ENCODE measurements around the gene TMEFF2. TPM values are rescaled to one million over a fixed set of nuclear protein-coding genes. Genes with fewer than 3 reads are reported as not detected.
"Not testable (repeated sequence)": the region's sequence is repeated elsewhere in the genome, so short reads cannot be mapped to it uniquely, and the experiment has no call there.

TMEFF2 gene
- total and polyA plus RNA-seq, 2 experiments from 2014 or later, result 0.15 to 1.3 TPM

DNA sequence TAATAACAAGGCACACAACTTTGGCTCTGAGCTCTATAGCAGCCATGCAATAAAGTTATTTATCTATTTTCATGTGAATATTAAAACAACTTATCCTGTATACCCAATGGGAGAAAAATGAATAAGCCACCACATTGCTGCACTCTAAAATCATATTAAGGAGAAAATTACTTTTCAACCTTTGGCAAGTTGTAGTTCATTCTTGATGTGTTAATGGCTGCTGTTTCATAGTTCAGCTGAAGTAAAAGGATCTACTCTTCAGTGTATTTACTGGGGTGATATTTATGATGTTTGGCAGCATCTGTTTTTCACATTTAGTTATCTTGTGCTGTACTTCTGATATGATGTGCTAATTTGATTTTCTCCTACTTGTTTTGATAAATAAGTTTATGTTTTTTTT, 71.8 kb downstream of the TMEFF2 start:
- no peaks in the 10 kb centered on the region for H3K27me3 ChIP-seq
- no peaks in the 10 kb centered on the region for H3K36me3 ChIP-seq
- H3K4me1 ChIP-seq (ENCODE audit: low read depth), result no peaks in the 10 kb centered on the region
- H3K4me3 ChIP-seq, result no peak overlapping the region
- DNase-seq (ENCODE audit: low read depth in 1 of 2, low spot score in 1 of 2), result no peak
- H3K9me3 ChIP-seq (ENCODE audit: low read depth), result no peaks in the 10 kb centered on the region
- H3K27ac ChIP-seq, result no peak overlapping the region
- TF ChIP-seq, protein P1, sequence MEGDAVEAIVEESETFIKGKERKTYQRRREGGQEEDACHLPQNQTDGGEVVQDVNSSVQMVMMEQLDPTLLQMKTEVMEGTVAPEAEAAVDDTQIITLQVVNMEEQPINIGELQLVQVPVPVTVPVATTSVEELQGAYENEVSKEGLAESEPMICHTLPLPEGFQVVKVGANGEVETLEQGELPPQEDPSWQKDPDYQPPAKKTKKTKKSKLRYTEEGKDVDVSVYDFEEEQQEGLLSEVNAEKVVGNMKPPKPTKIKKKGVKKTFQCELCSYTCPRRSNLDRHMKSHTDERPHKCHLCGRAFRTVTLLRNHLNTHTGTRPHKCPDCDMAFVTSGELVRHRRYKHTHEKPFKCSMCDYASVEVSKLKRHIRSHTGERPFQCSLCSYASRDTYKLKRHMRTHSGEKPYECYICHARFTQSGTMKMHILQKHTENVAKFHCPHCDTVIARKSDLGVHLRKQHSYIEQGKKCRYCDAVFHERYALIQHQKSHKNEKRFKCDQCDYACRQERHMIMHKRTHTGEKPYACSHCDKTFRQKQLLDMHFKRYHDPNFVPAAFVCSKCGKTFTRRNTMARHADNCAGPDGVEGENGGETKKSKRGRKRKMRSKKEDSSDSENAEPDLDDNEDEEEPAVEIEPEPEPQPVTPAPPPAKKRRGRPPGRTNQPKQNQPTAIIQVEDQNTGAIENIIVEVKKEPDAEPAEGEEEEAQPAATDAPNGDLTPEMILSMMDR (IDR thresholded peaks at IDR 0.05; ENCODE audit: low read depth, low read length), result no peak

DNA sequence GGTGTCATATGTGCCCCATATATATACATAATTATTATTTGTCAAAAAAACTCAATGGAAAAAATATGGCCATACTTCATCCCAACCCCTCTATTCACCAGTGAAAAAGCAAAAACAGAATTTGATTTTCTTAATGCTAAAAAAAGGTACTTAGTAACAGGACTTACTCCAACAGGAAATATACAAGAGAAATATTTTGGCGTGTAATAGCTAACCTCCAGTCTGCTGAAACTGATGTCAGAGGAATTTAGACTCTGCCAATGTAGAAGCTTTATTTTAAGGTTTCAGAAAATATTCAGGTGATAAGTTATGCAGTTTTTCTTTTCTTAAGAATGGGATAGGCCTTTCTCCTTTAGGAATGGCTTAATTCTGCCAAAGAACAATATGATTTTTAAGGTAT, 72.6 kb downstream of the TMEFF2 start:
- TF ChIP-seq, protein P1 (IDR thresholded peaks at IDR 0.05; ENCODE audit: low read depth, low read length), result no peak
- Histone ChIP-seq H3K27me3 (no peaks in the 10 kb centered on the region), H3K36me3 (no peaks in the 10 kb centered on the region), H3K9me3 (ENCODE audit: low read depth) (no peaks in the 10 kb centered on the region), H3K4me1 (ENCODE audit: low read depth) (no peaks in the 10 kb centered on the region), H3K4me3 (no peak overlapping the region), H3K27ac (no peak overlapping the region)
- DNase-seq (ENCODE audit: low read depth in 1 of 2, low spot score in 1 of 2), result no peak

DNA sequence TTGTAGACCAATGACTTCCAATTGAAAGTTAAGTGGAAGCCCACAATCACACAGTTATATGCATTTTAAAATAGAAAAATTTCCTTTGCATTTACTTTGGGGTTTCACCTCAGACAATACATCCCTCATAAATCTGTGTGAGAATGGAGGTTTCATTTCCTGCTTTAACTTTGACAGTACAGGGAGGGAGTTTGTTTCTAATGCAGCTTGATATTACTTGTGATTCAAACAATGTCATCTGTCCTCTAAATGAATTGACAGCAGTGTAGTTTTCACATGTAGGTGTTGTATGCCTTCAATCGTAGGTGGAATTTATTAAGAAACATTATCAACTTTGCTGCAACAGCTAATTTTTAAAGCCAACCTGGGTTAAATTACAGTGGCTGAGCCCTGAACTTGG, 75.2 kb downstream of the TMEFF2 start:
- H3K27ac ChIP-seq, result no peak overlapping the region
- H3K36me3 ChIP-seq, result no peaks in the 10 kb centered on the region
- DNase-seq (ENCODE audit: low read depth in 1 of 2, low spot score in 1 of 2), result no peak
- H3K4me1 ChIP-seq (ENCODE audit: low read depth), result no peaks in the 10 kb centered on the region
- no peaks in the 10 kb centered on the region for H3K27me3 ChIP-seq
- H3K4me3 ChIP-seq, result no peak overlapping the region
- TF ChIP-seq, protein P1 (IDR thresholded peaks at IDR 0.05; ENCODE audit: low read depth, low read length), result no peak
- no peaks in the 10 kb centered on the region for H3K9me3 ChIP-seq (ENCODE audit: low read depth)

DNA sequence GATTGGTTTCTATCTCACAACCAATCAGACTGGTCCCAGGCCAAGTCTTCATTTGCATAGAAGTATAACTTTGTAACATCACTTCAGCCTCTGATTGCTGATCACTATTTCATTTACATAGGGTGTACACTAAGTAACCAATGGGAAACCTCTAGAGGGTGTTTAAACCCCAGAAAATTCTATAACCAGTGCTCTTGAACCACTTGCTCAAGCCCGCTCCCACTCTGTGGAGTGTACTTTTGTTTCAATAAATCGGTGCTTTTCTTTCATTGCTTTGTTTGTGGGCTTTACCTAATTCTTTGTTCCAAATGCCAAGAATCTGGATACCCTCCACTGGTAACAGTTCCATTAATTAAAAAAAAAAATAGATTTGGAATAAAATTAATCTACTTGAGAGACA, 77.0 kb downstream of the TMEFF2 start:
- Histone ChIP-seq H3K9me3 (ENCODE audit: low read depth) (no peaks in the 10 kb centered on the region), H3K27ac (no peak overlapping the region)
- TF ChIP-seq, protein P1 (IDR thresholded peaks at IDR 0.05; ENCODE audit: low read depth, low read length), result no peak

DNA sequence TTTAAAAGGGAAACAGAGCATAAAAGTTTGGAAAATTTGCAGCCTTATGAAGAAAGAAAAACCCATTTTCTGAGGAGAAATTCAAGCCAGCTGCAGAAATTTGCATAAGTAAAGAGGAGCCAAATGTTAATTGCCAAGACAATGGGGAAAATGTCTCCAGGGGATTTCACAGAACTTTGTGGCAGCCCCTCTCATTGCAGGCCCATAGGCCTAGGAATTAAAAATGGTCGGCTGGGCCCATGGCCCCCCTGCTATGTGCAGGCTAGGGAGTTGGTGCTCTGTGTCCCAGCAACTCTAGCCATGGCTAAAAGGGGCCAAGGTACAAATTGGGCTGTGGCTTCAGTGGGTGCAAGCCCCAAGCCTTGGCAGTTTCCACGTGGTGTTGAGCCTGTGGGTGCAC, 83.2 kb downstream of the TMEFF2 start:
- H3K9me3 ChIP-seq (ENCODE audit: low read depth); DNase-seq (ENCODE audit: low read depth in 1 of 2, low spot score in 1 of 2); H3K27ac ChIP-seq; H3K4me3 ChIP-seq; H3K27me3 ChIP-seq; H3K36me3 ChIP-seq; H3K4me1 ChIP-seq (ENCODE audit: low read depth): not testable (repeated sequence)

More for the DNA sequence above, 77.0 kb downstream of the TMEFF2 start:
- Histone ChIP-seq H3K4me1 (ENCODE audit: low read depth) (no peaks in the 10 kb centered on the region), H3K27me3 (no peaks in the 10 kb centered on the region), H3K4me3 (no peak overlapping the region), H3K36me3 (no peaks in the 10 kb centered on the region)
- no peak for DNase-seq (ENCODE audit: low read depth in 1 of 2, low spot score in 1 of 2)

DNA sequence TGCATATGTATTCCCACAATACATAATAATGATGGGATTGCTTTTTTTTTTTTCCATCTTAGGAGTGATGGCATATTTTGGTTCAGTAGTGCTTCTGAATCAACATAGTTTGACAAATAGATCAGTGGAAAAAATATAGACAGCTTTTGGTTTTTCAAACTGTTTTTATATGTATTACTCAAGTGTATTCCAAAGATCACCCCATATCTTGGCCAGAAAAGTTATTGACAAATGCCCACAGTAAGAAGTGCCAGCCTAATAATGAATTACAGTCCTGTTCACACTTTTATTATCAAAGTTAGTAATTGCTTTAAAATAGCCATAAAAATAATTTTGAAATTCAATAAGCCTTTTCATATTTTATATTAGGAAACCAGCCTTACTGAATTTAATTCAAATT, 95.0 kb downstream of the TMEFF2 start:
- Histone ChIP-seq H3K27ac (no peak overlapping the region), H3K4me1 (ENCODE audit: low read depth) (no peaks in the 10 kb centered on the region), H3K27me3 (no peaks in the 10 kb centered on the region), H3K9me3 (ENCODE audit: low read depth) (no peaks in the 10 kb centered on the region), H3K36me3 (no peaks in the 10 kb centered on the region), H3K4me3 (no peak overlapping the region)
- DNase-seq (ENCODE audit: low read depth in 1 of 2, low spot score in 1 of 2), result no peak
- TF ChIP-seq, protein P1 (IDR thresholded peaks at IDR 0.05; ENCODE audit: low read depth, low read length), result no peak

Data from cardiac muscle cell (in vitro differentiated cells and primary cell).